HEK293 (cell line): ENCODE data around the gene GNB3.
A peak's percentile ranks its signal among the peaks of the same experiment; 100 is the strongest.
"Not testable (repeated sequence)": the region's sequence is repeated elsewhere in the genome, so short reads cannot be mapped to it uniquely, and the experiment has no call there.

ENCODE experiments used
- EGR2 ChIP-seq: fragments of 450-650 bp; formaldehyde crosslinking; IDR thresholded peaks from 2 replicates; pipeline ENCODE4 v1.5.1; 2016; ENCODE audit warnings: low read depth, missing biosample characterization, missing genetic modification characterization
- GFI1B ChIP-seq: fragments of 450-650 bp; formaldehyde crosslinking; IDR thresholded peaks from 2 replicates; pipeline ENCODE4 v1.5.1; 2016; ENCODE audit warnings: missing biosample characterization, missing genetic modification characterization
- HOXA7 ChIP-seq: sonication (generic); formaldehyde crosslinking; IDR thresholded peaks from 2 replicates; pipeline ENCODE4 v1.8.1; 2022; ENCODE audit warnings: missing genetic modification reagents, borderline replicate concordance
- SP7 ChIP-seq: fragments of 450-650 bp; formaldehyde crosslinking; IDR thresholded peaks from 2 replicates; pipeline ENCODE4 v1.5.1; 2016; ENCODE audit warnings: missing biosample characterization, missing genetic modification characterization
- YY1 ChIP-seq: fragments of 450-650 bp; formaldehyde crosslinking; IDR thresholded peaks from 2 replicates; pipeline ENCODE4 v1.5.1; 2018; ENCODE audit warnings: missing biosample characterization, missing genetic modification characterization
- ZNF121 ChIP-seq: fragments of 450-650 bp; formaldehyde crosslinking; IDR thresholded peaks from 2 replicates; pipeline ENCODE4 v1.5.1; 2016; ENCODE audit warnings: missing biosample characterization, missing genetic modification characterization
- ZNF473 ChIP-seq: fragments of 450-650 bp; formaldehyde crosslinking; IDR thresholded peaks from 2 replicates; pipeline ENCODE4 v1.5.1; 2017; ENCODE audit warnings: missing biosample characterization, missing genetic modification characterization
- ZNF48 ChIP-seq: fragments of 450-650 bp; formaldehyde crosslinking; IDR thresholded peaks from 2 replicates; pipeline ENCODE4 v1.5.1; 2016; ENCODE audit warnings: missing biosample characterization, missing genetic modification characterization
- ZNF558 ChIP-seq: fragments of 450-650 bp; formaldehyde crosslinking; IDR thresholded peaks from 2 replicates; pipeline ENCODE4 v1.5.1; 2016; ENCODE audit warnings: missing biosample characterization, missing genetic modification characterization
- ZNF768 ChIP-seq: fragments of 450-650 bp; formaldehyde crosslinking; IDR thresholded peaks from 2 replicates; pipeline ENCODE4 v1.5.1; 2018; ENCODE audit warnings: missing biosample characterization, mild to moderate bottlenecking, missing genetic modification characterization
- ZSCAN30 ChIP-seq: fragments of 450-650 bp; IDR thresholded peaks from 2 replicates; pipeline ENCODE4 v1.5.1; 2018; ENCODE audit warnings: missing biosample characterization, mild to moderate bottlenecking, missing genetic modification characterization, moderate library complexity
- TF ChIP-seq, protein P1 (sequence below): sonication (generic); formaldehyde crosslinking; IDR thresholded peaks from 2 replicates; pipeline ENCODE4 v1.8.1; 2022; ENCODE audit warnings: mild to moderate bottlenecking, moderate library complexity, missing genetic modification reagents
- TF ChIP-seq, protein P2 (sequence below): fragments of 450-650 bp; formaldehyde crosslinking; IDR thresholded peaks from 2 replicates; pipeline ENCODE4 v1.5.1; 2016; ENCODE audit warnings: missing biosample characterization, missing genetic modification characterization

DNA sequence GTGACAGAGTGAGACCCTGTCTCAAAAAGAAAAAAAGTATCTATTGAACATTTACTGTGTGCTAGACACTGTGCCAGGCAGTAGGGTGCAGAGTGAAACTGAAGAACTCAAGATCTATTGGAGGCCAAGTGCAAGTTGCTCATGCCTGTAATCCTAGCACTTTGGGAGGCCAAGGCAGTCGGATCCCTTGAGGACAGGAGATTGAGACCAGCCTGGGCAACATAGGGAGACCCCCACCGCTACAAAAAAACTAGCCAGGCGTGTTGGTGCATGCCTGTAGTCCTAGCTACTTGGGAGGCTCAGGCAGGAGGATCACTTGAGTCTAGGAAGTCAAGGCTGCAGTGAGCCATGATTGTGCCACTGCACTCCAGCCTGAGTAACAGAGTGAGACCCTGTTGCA lies 52.0 kb downstream of the GNB3 start:
- TF ChIP-seq, protein P1, sequence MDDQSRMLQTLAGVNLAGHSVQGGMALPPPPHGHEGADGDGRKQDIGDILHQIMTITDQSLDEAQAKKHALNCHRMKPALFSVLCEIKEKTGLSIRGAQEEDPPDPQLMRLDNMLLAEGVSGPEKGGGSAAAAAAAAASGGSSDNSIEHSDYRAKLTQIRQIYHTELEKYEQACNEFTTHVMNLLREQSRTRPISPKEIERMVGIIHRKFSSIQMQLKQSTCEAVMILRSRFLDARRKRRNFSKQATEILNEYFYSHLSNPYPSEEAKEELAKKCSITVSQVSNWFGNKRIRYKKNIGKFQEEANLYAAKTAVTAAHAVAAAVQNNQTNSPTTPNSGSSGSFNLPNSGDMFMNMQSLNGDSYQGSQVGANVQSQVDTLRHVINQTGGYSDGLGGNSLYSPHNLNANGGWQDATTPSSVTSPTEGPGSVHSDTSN (CRISPR knock-in tag) = not testable (repeated sequence)
- TF ChIP-seq YY1 (tag by site-specific recombination); ZNF768 (tag by site-specific recombination); ZSCAN30 (tag by site-specific recombination); SP7 (tag by site-specific recombination); HOXA7 (CRISPR knock-in tag); EGR2 (tag by site-specific recombination); ZNF558 (tag by site-specific recombination); ZNF473 (tag by site-specific recombination); GFI1B (tag by site-specific recombination); ZNF48 (tag by site-specific recombination): not testable (repeated sequence)
- TF ChIP-seq, protein P2, sequence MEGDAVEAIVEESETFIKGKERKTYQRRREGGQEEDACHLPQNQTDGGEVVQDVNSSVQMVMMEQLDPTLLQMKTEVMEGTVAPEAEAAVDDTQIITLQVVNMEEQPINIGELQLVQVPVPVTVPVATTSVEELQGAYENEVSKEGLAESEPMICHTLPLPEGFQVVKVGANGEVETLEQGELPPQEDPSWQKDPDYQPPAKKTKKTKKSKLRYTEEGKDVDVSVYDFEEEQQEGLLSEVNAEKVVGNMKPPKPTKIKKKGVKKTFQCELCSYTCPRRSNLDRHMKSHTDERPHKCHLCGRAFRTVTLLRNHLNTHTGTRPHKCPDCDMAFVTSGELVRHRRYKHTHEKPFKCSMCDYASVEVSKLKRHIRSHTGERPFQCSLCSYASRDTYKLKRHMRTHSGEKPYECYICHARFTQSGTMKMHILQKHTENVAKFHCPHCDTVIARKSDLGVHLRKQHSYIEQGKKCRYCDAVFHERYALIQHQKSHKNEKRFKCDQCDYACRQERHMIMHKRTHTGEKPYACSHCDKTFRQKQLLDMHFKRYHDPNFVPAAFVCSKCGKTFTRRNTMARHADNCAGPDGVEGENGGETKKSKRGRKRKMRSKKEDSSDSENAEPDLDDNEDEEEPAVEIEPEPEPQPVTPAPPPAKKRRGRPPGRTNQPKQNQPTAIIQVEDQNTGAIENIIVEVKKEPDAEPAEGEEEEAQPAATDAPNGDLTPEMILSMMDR = not testable (repeated sequence)
- TF ChIP-seq ZNF121 (tag by site-specific recombination) = peak; percentile 46; the same call in 1 of the 2 replicates
